ENCODE data around the gene RPA3.
A peak's percentile ranks its signal among the peaks of the same experiment; 100 is the strongest.

Gene RPA3

GRCh38 chr7:7620644-7621210 lies 97.7 kb downstream of the RPA3 start:
- Histone ChIP-seq H3K36me3 (ENCODE audit: control insufficient read depth, insufficient read depth, low read length, severe bottlenecking) (no peaks in the 10 kb centered on the region), H3K9me3 (ENCODE audit: control insufficient read depth, low read length) (no peaks in the 10 kb centered on the region), H3K27me3 (replicated peaks; ENCODE audit: control insufficient read depth, insufficient read depth, low read length) (no peaks in the 10 kb centered on the region), H3K9ac (ENCODE audit: low read length) (no peak overlapping the region), H3K4me3 (ENCODE audit: low read length) (no peak overlapping the region), H3K4me1 (ENCODE audit: control insufficient read depth, insufficient read depth, low read length) (no peaks in the 10 kb centered on the region)
- no peak for DNase-seq (ENCODE audit: low read depth)

- no peak for DNase-seq (ENCODE audit: low read depth)
- Histone ChIP-seq H3K4me1 (ENCODE audit: control insufficient read depth, insufficient read depth, low read length) (no peaks in the 10 kb centered on the region), H3K9me3 (ENCODE audit: control insufficient read depth, low read length) (no peaks in the 10 kb centered on the region), H3K4me3 (ENCODE audit: low read length) (no peak overlapping the region), H3K27me3 (replicated peaks; ENCODE audit: control insufficient read depth, insufficient read depth, low read length) (no peaks in the 10 kb centered on the region), H3K9ac (ENCODE audit: low read length) (no peak overlapping the region), H3K36me3 (ENCODE audit: control insufficient read depth, insufficient read depth, low read length, severe bottlenecking) (no peaks in the 10 kb centered on the region)
Observed at GRCh38 chr7:7620236-7620635, 98.2 kb downstream of the RPA3 start.

GRCh38 chr7:7618410-7618809 lies 100.0 kb downstream of the RPA3 start:
- no peak overlapping the region for H3K9ac ChIP-seq (ENCODE audit: low read length)
- H3K9me3 ChIP-seq (ENCODE audit: control insufficient read depth, low read length): no peaks in the 10 kb centered on the region
- H3K4me1 ChIP-seq (ENCODE audit: control insufficient read depth, insufficient read depth, low read length): no peaks in the 10 kb centered on the region
- no peak overlapping the region for H3K4me3 ChIP-seq (ENCODE audit: low read length)
- H3K36me3 ChIP-seq (ENCODE audit: control insufficient read depth, insufficient read depth, low read length, severe bottlenecking): no peaks in the 10 kb centered on the region
- no peak for DNase-seq (ENCODE audit: low read depth)
- H3K27me3 ChIP-seq (replicated peaks; ENCODE audit: control insufficient read depth, insufficient read depth, low read length): no peaks in the 10 kb centered on the region

- Histone ChIP-seq H3K9me3 (ENCODE audit: control insufficient read depth, low read length) (no peaks in the 10 kb centered on the region), H3K27me3 (replicated peaks; ENCODE audit: control insufficient read depth, insufficient read depth, low read length) (no peaks in the 10 kb centered on the region), H3K4me1 (ENCODE audit: control insufficient read depth, insufficient read depth, low read length) (no peaks in the 10 kb centered on the region), H3K36me3 (ENCODE audit: control insufficient read depth, insufficient read depth, low read length, severe bottlenecking) (no peaks in the 10 kb centered on the region), H3K4me3 (ENCODE audit: low read length) (no peak overlapping the region), H3K9ac (ENCODE audit: low read length) (no peak overlapping the region)
- no peak for DNase-seq (ENCODE audit: low read depth)
Observed at GRCh38 chr7:7617550-7617949, 100.9 kb downstream of the RPA3 start.

- no peak for DNase-seq (ENCODE audit: low read depth)
- Histone ChIP-seq H3K27me3 (replicated peaks; ENCODE audit: control insufficient read depth, insufficient read depth, low read length) (no peaks in the 10 kb centered on the region), H3K36me3 (ENCODE audit: control insufficient read depth, insufficient read depth, low read length, severe bottlenecking) (peaks cover 2% of the 10 kb centered on the region), H3K9me3 (ENCODE audit: control insufficient read depth, low read length) (no peaks in the 10 kb centered on the region), H3K4me1 (ENCODE audit: control insufficient read depth, insufficient read depth, low read length) (no peaks in the 10 kb centered on the region), H3K9ac (ENCODE audit: low read length) (no peak overlapping the region), H3K4me3 (ENCODE audit: low read length) (no peak overlapping the region)
Observed at GRCh38 chr7:7614018-7614741, 104.2 kb downstream of the RPA3 start.

- DNase-seq (ENCODE audit: low read depth): no peak
- Histone ChIP-seq H3K9ac (ENCODE audit: low read length) (no peak overlapping the region), H3K36me3 (ENCODE audit: control insufficient read depth, insufficient read depth, low read length, severe bottlenecking) (peaks cover 4% of the 10 kb centered on the region), H3K9me3 (ENCODE audit: control insufficient read depth, low read length) (no peaks in the 10 kb centered on the region), H3K4me1 (ENCODE audit: control insufficient read depth, insufficient read depth, low read length) (no peaks in the 10 kb centered on the region), H3K4me3 (ENCODE audit: low read length) (no peak overlapping the region), H3K27me3 (replicated peaks; ENCODE audit: control insufficient read depth, insufficient read depth, low read length) (no peaks in the 10 kb centered on the region)
Observed at GRCh38 chr7:7613210-7613609, 105.2 kb downstream of the RPA3 start.

GRCh38 chr7:7612519-7612918 lies 105.9 kb downstream of the RPA3 start:
- Histone ChIP-seq H3K27me3 (replicated peaks; ENCODE audit: control insufficient read depth, insufficient read depth, low read length) (no peaks in the 10 kb centered on the region), H3K4me3 (ENCODE audit: low read length) (no peak overlapping the region), H3K9ac (ENCODE audit: low read length) (no peak overlapping the region), H3K4me1 (ENCODE audit: control insufficient read depth, insufficient read depth, low read length) (no peaks in the 10 kb centered on the region), H3K9me3 (ENCODE audit: control insufficient read depth, low read length) (no peaks in the 10 kb centered on the region), H3K36me3 (ENCODE audit: control insufficient read depth, insufficient read depth, low read length, severe bottlenecking) (peaks cover 10% of the 10 kb centered on the region)
- DNase-seq (ENCODE audit: low read depth): no peak

GRCh38 chr7:7609330-7609729 lies 109.1 kb downstream of the RPA3 start:
- no peaks in the 10 kb centered on the region for H3K4me1 ChIP-seq (ENCODE audit: control insufficient read depth, insufficient read depth, low read length)
- H3K9ac ChIP-seq (ENCODE audit: low read length): no peak overlapping the region
- no peaks in the 10 kb centered on the region for H3K9me3 ChIP-seq (ENCODE audit: control insufficient read depth, low read length)
- H3K27me3 ChIP-seq (replicated peaks; ENCODE audit: control insufficient read depth, insufficient read depth, low read length): no peaks in the 10 kb centered on the region
- DNase-seq (ENCODE audit: low read depth): no peak
- no peak overlapping the region for H3K4me3 ChIP-seq (ENCODE audit: low read length)
- peaks cover 18% of the 10 kb centered on the region for H3K36me3 ChIP-seq (ENCODE audit: control insufficient read depth, insufficient read depth, low read length, severe bottlenecking)

GRCh38 chr7:7607010-7607409 lies 111.4 kb downstream of the RPA3 start:
- H3K9me3 ChIP-seq (ENCODE audit: control insufficient read depth, low read length): no peaks in the 10 kb centered on the region
- peaks cover 18% of the 10 kb centered on the region for H3K36me3 ChIP-seq (ENCODE audit: control insufficient read depth, insufficient read depth, low read length, severe bottlenecking)
- DNase-seq (ENCODE audit: low read depth): no peak
- H3K9ac ChIP-seq (ENCODE audit: low read length): no peak overlapping the region
- no peaks in the 10 kb centered on the region for H3K27me3 ChIP-seq (replicated peaks; ENCODE audit: control insufficient read depth, insufficient read depth, low read length)
- H3K4me1 ChIP-seq (ENCODE audit: control insufficient read depth, insufficient read depth, low read length): no peaks in the 10 kb centered on the region
- H3K4me3 ChIP-seq (ENCODE audit: low read length): no peak overlapping the region

- Histone ChIP-seq H3K27me3 (replicated peaks; ENCODE audit: control insufficient read depth, insufficient read depth, low read length) (no peaks in the 10 kb centered on the region), H3K4me3 (ENCODE audit: low read length) (no peak overlapping the region), H3K36me3 (ENCODE audit: control insufficient read depth, insufficient read depth, low read length, severe bottlenecking) (peaks cover 23% of the 10 kb centered on the region), H3K9ac (ENCODE audit: low read length) (no peak overlapping the region), H3K9me3 (ENCODE audit: control insufficient read depth, low read length) (no peaks in the 10 kb centered on the region), H3K4me1 (ENCODE audit: control insufficient read depth, insufficient read depth, low read length) (peaks cover 5% of the 10 kb centered on the region)
- no peak for DNase-seq (ENCODE audit: low read depth)
Observed at GRCh38 chr7:7596176-7596575, 122.2 kb downstream of the RPA3 start.

- Histone ChIP-seq H3K4me1 (ENCODE audit: control insufficient read depth, insufficient read depth, low read length) (peaks cover 5% of the 10 kb centered on the region), H3K27me3 (replicated peaks; ENCODE audit: control insufficient read depth, insufficient read depth, low read length) (no peaks in the 10 kb centered on the region), H3K4me3 (ENCODE audit: low read length) (no peak overlapping the region), H3K9me3 (ENCODE audit: control insufficient read depth, low read length) (no peaks in the 10 kb centered on the region), H3K36me3 (ENCODE audit: control insufficient read depth, insufficient read depth, low read length, severe bottlenecking) (peaks cover 23% of the 10 kb centered on the region), H3K9ac (ENCODE audit: low read length) (no peak overlapping the region)
- peak; percentile 73 for DNase-seq (ENCODE audit: low read depth)
Observed at GRCh38 chr7:7595451-7595850, 123.0 kb downstream of the RPA3 start.

All from adipocyte (in vitro differentiated cells).